Measurements from ENCODE around the gene OR2F1. TPM values are rescaled to one million over a fixed set of nuclear protein-coding genes. Genes with fewer than 3 reads are reported as not detected.
"Not testable (repeated sequence)": the region's sequence is repeated elsewhere in the genome, so short reads cannot be mapped to it uniquely, and the experiment has no call there.

Gene OR2F1
- total RNA-seq, 4 donors from 2014 or later, result not detected

DNA sequence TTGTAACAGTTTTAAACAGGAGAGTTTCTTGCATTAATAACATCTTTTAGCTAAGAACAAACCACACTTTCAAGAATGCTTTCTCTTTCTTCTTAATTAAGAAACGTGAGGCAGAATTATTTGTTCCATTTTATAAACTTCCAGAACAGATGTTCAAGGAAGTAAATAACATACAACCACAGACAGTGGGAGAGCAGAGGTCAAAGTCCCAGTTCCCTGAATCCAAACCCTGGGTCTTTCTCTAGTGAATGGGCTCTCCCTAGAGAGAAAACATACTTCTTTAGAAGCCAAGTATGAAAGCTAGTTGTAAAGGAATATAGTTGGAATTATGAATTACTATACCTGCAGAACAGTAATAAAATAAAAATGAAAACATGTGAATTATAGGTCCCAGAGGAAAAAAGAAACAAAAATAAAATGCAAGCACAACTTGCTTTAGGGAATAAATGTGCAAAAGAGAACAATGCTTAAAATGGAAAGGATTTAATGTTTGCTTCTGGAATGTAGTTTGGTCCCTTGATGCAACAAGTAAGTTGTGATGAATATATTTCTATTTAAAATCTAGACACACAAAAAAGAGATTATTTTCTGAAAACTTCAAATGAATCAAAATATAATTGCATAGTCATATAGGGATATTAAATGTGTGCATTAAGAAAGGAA lies 51.5 kb downstream of the OR2F1 start:
- no peak overlapping the region for H3K27ac ChIP-seq
- H3K36me3 ChIP-seq, result no peaks in the 10 kb centered on the region
- H3K9me3 ChIP-seq, result no peaks in the 10 kb centered on the region
- no peaks in the 10 kb centered on the region for H3K27me3 ChIP-seq
- no peaks in the 10 kb centered on the region for H3K4me1 ChIP-seq
- 58% methylated on average over 1 of the region's 1 CpG for WGBS
- TF ChIP-seq POLR2AphosphoS5 (IDR thresholded peaks at IDR 0.05) (no peak), POLR2A (IDR thresholded peaks at IDR 0.05) (no peak), CTCF (IDR thresholded peaks at IDR 0.05) (no peak), EP300 (IDR thresholded peaks at IDR 0.05) (no peak)
- H3K4me3 ChIP-seq, result no peak overlapping the region
- no peak for DNase-seq (ENCODE audit: low spot score in 2 of 2)

GRCh38 chr7:144006692-144007042 lies 52.0 kb downstream of the OR2F1 start:
- no peaks in the 10 kb centered on the region for H3K4me1 ChIP-seq
- no peak overlapping the region for H3K27ac ChIP-seq
- no peaks in the 10 kb centered on the region for H3K27me3 ChIP-seq
- no peak for DNase-seq (ENCODE audit: low spot score in 2 of 2)
- H3K36me3 ChIP-seq, result no peaks in the 10 kb centered on the region
- WGBS, result 95% methylated on average over 1 of the region's 1 CpG
- no peaks in the 10 kb centered on the region for H3K9me3 ChIP-seq
- TF ChIP-seq EP300 (IDR thresholded peaks at IDR 0.05) (no peak), CTCF (IDR thresholded peaks at IDR 0.05) (no peak), POLR2A (IDR thresholded peaks at IDR 0.05) (no peak), POLR2AphosphoS5 (IDR thresholded peaks at IDR 0.05) (no peak)
- no peak overlapping the region for H3K4me3 ChIP-seq

DNA sequence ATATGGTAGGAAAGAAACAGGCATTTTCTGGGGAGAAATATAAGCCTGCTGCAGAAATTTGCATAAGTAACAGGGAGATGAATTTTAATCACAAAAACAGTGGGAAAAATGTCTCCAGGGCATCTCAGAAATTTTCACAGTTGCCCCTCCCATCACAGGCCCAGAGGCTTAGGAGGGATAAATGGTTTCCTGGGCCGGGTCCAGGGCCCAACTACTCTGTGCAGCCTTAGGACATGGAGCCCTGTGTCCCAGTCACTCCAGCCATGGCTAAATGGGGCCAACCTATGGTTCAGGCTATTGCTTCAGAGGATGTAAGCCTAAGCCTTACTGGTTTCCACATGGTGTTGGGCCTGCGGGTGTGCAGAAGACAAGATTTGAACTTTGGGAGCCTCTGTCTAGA lies 54.7 kb downstream of the OR2F1 start:
- no peak overlapping the region for H3K4me3 ChIP-seq
- no peaks in the 10 kb centered on the region for H3K27me3 ChIP-seq
- H3K27ac ChIP-seq, result no peak overlapping the region
- no peak for TF ChIP-seq POLR2A (IDR thresholded peaks at IDR 0.05)
- no peak for TF ChIP-seq CTCF (IDR thresholded peaks at IDR 0.05)
- no peak for TF ChIP-seq EP300 (IDR thresholded peaks at IDR 0.05)
- no peak for TF ChIP-seq POLR2AphosphoS5 (IDR thresholded peaks at IDR 0.05)
- no peaks in the 10 kb centered on the region for H3K36me3 ChIP-seq
- DNase-seq (ENCODE audit: low spot score in 2 of 2), result no peak
- WGBS, result 89% methylated on average over 2 of the region's 2 CpGs
- no peaks in the 10 kb centered on the region for H3K4me1 ChIP-seq
- H3K9me3 ChIP-seq, result no peaks in the 10 kb centered on the region

GRCh38 chr7:144010061-144010460 lies 55.4 kb downstream of the OR2F1 start:
- not testable (repeated sequence) for H3K27me3 ChIP-seq; H3K4me1 ChIP-seq; DNase-seq (ENCODE audit: low spot score in 2 of 2); H3K36me3 ChIP-seq; H3K9me3 ChIP-seq; H3K4me3 ChIP-seq; H3K27ac ChIP-seq

GRCh38 chr7:144010821-144011220 lies 56.2 kb downstream of the OR2F1 start:
- DNase-seq (ENCODE audit: low spot score in 2 of 2); H3K4me1 ChIP-seq; H3K9me3 ChIP-seq; H3K4me3 ChIP-seq; H3K27ac ChIP-seq; H3K36me3 ChIP-seq; H3K27me3 ChIP-seq: not testable (repeated sequence)
- WGBS, result 82% methylated on average over 1 of the region's 1 CpG

DNA sequence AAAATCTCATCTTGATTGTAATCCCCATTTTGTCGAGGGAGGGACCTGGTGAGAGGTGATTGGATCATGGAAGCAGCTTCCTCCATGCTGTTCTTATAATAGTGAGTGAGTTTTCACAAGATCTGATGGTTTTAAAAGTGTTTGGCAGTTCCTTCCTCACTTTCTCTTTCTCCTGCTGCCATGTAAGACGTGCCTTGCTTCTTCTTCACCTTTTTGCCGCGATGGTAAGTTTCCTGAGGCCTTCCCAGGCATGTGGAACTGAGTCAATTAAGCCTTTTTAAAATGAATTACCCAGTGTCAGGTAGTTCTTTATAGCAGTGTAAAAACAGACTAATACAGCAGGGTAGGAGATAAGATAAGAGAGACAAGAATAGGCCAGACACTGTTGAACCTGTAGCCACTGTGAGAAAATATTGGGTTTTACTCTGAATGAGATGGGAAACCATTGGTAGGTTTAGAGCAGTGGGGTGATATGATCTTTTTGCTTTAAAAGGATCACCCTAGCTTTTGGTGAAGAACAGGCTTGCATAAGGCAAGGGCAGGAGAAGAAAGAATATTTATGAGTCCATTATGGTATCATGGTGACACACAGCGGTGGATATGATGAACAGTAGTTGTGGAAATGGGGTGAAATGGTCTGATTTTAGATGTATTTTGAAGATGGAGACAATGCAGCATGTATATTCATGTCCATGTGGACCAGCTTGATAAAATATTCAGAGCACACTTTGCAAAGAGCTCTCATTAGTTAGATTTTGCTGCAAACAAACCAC lies 57.0 kb downstream of the OR2F1 start:
- DNase-seq (ENCODE audit: low spot score in 2 of 2), result no peak
- Histone ChIP-seq H3K9me3 (no peaks in the 10 kb centered on the region), H3K4me1 (no peaks in the 10 kb centered on the region), H3K27me3 (no peaks in the 10 kb centered on the region), H3K4me3 (no peak overlapping the region), H3K36me3 (no peaks in the 10 kb centered on the region), H3K27ac (no peak overlapping the region)
- TF ChIP-seq CTCF (IDR thresholded peaks at IDR 0.05) (no peak), EP300 (IDR thresholded peaks at IDR 0.05) (no peak), POLR2A (IDR thresholded peaks at IDR 0.05) (no peak), POLR2AphosphoS5 (IDR thresholded peaks at IDR 0.05) (no peak)
- 76% methylated on average over 5 of the region's 5 CpGs for WGBS

Other genes with a start within 250 kb of the OR2F1 start
- 1 to 10 TPM in 1 of 4 donors, not detected in 3; 4.7 TPM for gene CTAGE6, start 197.1 kb upstream of the OR2F1 start, total RNA-seq
- 10 to 100 TPM; 26.6 to 56.7 (median 30.7) TPM for gene TCAF1, start 52.7 kb upstream of the OR2F1 start, total RNA-seq
- not detected for gene OR2F2, start 19.6 kb upstream of the OR2F1 start, total RNA-seq
- gene OR6B1, start 45.5 kb downstream of the OR2F1 start, total RNA-seq, result not detected
- not detected for gene OR2A5, start 94.1 kb downstream of the OR2F1 start, total RNA-seq
- gene OR2A25, start 115.0 kb downstream of the OR2F1 start, total RNA-seq, result not detected
- not detected for gene OR2A12, start 131.4 kb downstream of the OR2F1 start, total RNA-seq
- not detected for gene OR2A2, start 154.7 kb downstream of the OR2F1 start, total RNA-seq
- not detected for gene OR2A14, start 168.3 kb downstream of the OR2F1 start, total RNA-seq
- gene CTAGE4, start 228.6 kb downstream of the OR2F1 start, total RNA-seq, result 10 to 100 TPM in 3 of 4 donors, 1 to 10 TPM in 1; 7.5 to 35.0 (median 20.2) TPM
- 10 to 100 TPM; 15.5 to 31.6 (median 17.4) TPM for gene ARHGEF35, start 241.0 kb downstream of the OR2F1 start, total RNA-seq

Measured in suprapubic skin (tissue), 4 donors.